B cell (primary cell): Measurements from ENCODE around the gene DLGAP4.

Source experiments
- CTCF ChIP-seq: fragments of 200-600 bp; IDR thresholded peaks from one replicate; pipeline ENCODE4 v1.8.0; 2022; ENCODE audit warnings: antibody characterized with exemption, mild to moderate bottlenecking
- EZH2 ChIP-seq: IDR thresholded peaks from 2 replicates; pipeline ENCODE4 v1.6.1; 2012; ENCODE audit warnings: borderline replicate concordance, low read depth, mild to moderate bottlenecking, moderate library complexity, low read length; ENCODE audit not compliant: insufficient read depth, poor library complexity, severe bottlenecking

DNA sequence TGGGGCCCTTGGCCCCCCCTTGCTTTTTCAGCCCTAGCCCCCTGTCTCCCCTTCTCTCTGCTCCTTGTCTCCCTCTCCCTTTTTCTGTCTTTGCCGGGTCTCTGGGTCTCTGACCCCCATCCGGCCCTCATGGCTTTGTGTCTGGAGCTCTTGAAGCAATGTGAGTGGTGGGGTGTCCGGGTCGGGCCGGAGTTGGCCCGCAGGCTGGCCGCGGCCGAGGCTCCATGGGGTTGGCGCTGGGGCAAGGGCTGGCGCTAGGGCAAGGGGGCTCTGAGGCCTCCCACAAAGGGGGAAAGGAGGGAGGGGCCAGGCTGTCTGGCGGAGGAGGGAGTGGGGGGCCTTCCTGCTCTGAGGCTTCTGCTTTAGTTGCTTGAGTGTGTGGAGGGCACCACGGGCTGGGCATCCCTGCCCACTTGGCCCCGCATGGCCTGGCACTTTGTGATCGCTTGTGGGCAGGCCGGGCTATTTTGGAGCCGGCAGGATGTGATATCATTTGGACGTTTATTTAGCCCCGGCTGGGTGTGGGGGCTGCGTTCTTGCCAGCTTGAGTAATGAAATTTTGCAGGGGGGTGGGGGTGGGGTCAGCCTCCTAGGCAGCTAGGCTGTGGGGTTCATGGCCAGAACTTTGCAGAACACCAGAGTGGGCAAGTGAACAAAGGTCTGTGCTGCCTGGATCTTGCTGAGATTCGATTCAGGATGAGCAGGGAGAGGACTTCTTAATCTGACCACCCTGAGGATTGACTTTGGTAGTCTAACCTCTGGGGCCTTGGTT, 156.5 kb downstream of the DLGAP4 start:
- no peak for TF ChIP-seq CTCF
- no peak for TF ChIP-seq EZH2
